ENCODE results near the gene TSEN2.
"Not testable (repeated sequence)": the region's sequence is repeated elsewhere in the genome, so short reads cannot be mapped to it uniquely, and the experiment has no call there.

TSEN2 gene

DNA sequence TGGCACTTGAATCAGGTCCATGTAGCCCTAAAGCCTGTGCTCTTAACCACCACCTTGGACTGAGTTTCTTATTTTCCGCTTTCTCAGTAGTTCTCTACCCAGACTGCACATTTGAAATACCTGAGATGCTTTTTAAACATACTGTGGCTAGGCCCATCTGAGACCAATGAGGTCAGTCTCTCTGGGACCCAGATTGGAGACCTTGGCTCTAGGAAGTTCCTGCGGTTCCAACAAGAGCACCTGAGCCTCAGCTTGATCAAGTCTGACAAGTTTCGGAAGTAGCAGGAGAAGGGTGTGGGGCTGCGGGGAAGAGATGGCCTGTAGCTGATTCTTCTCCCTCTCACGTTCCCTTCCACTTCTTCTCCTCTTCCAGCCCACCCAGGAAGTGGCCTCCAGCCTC, 11.5 kb upstream of the TSEN2 start:
- no peak for DNase-seq

GRCh38 chr3:12473511-12473910, 10.8 kb upstream of the TSEN2 start:
- no peak for DNase-seq

- no peak for DNase-seq
Observed at GRCh38 chr3:12476238-12476897, 7.9 kb upstream of the TSEN2 start.

DNA sequence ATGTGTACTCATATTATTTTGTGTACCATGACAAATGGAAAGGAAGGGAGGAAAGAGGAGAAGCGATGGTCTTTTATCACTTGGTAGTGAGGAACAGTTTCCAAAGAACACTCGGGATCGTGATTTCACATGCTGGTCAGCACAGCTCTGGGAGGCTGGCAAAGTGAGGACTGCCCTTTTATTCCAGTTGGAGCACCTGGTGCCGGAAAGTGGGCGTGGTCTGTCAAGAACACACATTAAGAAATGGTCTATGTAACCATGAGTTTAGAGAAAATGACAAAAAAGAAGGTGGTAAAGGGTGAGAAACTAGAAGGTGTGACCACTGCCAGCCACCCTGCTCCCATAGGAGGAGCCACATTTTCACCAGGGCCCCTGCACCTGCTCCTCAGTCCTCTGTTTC, 7.0 kb upstream of the TSEN2 start:
- no peak for DNase-seq

- no peak for DNase-seq
Observed at GRCh38 chr3:12478326-12478725, 6.0 kb upstream of the TSEN2 start.

GRCh38 chr3:12479198-12479597, 5.1 kb upstream of the TSEN2 start:
- DNase-seq: not testable (repeated sequence)

GRCh38 chr3:12479919-12480427, 4.3 kb upstream of the TSEN2 start:
- no peak for DNase-seq

- no peak for DNase-seq
Observed at GRCh38 chr3:12483410-12483809, 870 bp upstream of the TSEN2 start.

GRCh38 chr3:12483872-12484197, 445 bp upstream of the TSEN2 start:
- no peak for DNase-seq

DNA sequence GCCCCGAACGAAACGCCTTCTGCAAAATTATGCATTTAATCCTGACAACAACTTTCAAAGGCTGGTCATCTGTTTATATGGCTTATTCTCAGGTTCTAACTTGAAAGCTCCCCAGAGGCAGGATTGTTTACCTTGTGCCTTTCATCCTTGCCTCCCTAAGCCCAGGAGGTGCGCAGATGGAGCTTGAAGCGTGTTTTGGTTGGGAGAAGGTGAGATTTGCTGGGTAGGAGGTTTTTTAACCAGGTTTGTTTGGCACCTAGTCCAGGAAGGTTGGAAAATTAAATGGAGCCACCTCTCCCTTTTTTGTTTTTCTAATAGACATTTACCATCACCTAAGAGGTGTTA, 675 bp downstream of the TSEN2 start:
- DNase-seq: no peak

GRCh38 chr3:12486001-12486400, 1.7 kb downstream of the TSEN2 start:
- DNase-seq: no peak

DNA sequence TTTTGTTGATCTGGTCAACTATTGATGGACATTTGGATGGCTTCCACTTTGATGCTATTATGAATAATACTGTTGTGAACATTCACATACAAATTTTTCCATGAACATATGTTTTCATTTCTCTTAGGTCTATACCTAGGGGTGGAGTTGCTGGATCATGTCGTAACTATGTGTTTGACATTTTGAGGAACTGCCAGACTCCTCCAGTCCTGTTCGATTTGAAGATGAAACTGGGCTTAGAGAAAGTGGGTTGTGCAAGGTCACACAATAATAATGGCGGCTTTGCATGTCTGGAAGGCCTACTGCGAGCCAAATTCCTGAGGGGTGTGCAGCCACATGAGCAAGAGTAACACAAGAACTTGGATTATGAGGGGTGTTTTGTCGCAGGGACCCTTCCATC, 2.6 kb downstream of the TSEN2 start:
- no peak for DNase-seq

- no peak for DNase-seq
Observed at GRCh38 chr3:12487336-12487735, 3.1 kb downstream of the TSEN2 start.

GRCh38 chr3:12487786-12488185, 3.5 kb downstream of the TSEN2 start:
- no peak for DNase-seq

DNA sequence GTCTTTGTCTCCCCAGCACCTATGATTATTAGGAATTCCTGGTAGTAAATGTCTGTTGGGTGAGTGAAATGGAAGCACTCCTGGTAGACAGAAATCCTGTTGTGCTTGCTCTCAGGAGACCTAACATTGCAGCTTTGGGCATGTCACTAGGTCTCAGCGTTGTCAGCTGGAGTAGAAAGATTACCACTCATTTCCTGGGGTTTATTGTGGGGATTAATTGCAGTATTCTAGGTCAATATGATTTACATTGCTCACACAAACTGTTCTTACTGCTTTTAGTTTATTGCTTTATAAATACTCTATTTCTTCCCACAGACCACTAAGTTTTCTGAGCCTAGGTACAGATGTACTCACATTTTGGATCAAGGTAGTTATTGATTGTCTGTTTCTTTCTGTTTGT, 5.1 kb downstream of the TSEN2 start:
- DNase-seq: no peak

DNA sequence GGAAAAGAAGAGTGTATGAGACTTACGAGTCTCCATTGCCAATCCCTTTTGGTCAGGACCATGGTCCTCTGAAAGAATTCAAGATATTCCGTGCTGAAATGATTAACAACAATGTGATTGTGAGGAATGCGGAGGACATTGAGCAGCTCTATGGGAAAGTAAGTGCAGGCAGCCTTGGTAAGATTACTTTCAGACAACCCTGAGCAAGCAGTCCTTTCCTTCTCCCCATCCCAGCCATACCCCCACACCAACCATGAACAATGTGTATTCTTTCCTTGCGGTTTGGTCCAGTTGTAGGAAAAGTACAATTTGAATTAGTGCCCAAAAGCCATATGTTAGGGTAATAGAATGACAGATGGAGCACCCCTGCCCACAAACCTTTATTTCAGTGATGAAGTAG, 5.6 kb downstream of the TSEN2 start:
- DNase-seq: no peak

DNA sequence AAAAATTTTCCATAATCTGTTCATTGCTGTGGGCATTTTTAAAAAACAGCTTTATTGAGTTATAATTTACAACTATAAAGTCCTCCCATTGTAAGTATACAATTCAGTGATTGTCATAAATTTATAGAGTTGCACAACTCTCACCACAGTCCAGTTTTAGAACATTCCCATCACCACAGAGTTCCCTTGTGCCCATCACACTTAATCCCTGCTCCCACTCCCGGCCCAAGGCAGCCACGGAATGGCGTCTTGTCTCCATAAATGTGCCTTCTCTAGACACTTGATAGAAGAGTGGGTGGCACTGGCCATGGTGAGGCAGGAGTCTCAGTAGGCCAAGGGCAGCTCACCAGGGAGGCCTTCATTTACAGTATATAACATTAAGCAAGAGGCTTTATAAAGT, 6.3 kb downstream of the TSEN2 start:
- no peak for DNase-seq

DNA sequence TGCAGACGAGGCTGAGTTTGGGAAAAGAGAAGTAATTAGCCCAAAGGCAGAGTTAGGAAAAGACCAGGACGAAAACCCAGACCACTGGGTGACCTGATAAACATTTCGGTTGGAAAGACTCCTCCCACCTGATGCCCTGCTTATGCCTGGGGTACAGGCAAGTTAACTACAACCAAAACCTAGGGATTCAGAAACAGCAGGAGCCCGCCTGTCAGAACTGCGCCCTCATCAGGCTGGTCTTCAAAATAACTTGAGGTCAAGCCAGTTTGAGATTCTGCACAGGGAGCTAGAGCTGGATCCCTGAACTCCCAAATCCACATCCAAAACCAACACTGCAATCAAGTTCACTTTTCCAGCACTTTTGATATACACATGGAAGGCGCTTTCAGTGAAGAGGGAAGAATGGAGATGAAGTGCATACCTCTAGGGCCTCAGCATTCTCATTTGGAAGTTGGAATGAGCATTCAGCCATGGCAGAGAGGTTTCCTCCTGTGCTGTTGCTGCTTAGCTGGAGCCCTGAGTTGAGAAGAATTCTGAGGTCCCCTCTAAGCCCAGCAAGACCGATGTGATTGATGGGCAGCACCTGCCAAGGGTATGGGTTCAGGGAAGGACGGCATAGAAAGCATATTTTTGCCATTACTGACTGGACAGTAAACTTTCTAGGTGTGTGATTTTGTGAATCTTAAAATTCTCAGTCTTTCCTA, 11.6 kb downstream of the TSEN2 start:
- DNase-seq: no peak

DNA sequence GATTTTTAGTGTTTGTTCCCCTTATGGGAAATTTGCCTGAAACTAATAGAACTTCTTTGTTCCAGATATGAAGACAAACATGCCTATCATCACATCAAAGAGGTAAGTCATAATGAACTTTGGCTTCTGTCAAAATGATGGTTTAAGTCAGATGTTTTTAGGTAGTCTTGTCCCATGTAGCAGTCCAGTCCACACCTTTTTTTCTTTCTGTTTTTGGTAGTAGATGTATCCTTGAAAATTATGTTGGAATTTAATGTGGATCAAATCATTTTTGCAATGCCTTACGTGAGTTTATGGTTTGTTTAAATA, 12.1 kb downstream of the TSEN2 start:
- DNase-seq: no peak

GRCh38 chr3:12499474-12499873, 15.2 kb downstream of the TSEN2 start:
- no peak for DNase-seq

DNA sequence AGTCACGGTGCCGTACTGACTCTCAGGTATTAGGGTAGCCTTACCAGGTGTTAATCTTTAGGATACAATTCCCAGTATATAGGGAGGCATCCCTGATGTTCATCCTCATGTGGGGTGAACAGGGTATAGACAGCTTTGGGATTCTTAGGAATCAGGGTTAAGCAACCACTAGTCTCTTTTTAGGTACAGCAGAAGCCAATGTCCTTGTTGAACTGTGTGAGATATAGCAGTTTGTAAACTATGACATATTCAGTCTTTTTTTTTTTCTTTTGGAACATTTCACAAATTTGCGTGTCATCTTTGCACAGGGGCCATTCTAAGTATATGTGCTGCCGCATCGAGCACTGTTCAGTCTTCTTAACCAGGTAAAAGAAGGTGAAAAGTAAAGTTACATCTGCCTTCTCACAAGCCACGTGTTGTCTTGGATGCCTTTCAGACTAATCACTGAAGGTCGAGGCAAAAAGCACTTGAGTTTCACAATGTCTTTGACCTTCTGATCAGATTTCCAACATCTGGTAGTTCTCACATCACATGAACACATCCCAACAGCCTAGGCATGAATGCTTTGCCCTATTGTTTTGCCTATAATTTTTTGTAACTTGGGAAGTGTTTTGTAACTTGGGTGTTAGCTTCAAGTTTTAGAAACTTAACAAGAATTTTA, 17.2 kb downstream of the TSEN2 start:
- no peak for DNase-seq

GRCh38 chr3:12503126-12503957, 19.1 kb downstream of the TSEN2 start:
- no peak for DNase-seq

GRCh38 chr3:12506201-12506709, 22.0 kb downstream of the TSEN2 start:
- no peak for DNase-seq
